ENCODE results near the gene OTOP2. TPM values are rescaled to one million over a fixed set of nuclear protein-coding genes. Genes with fewer than 3 reads are reported as not detected.

OTOP2 gene
- total and polyA plus RNA-seq, 9 of the 15 experiments (the other 6 are each of a cell fraction or from before 2014, with no cell fraction given), result 0.04 to 0.36 (median 0.14) TPM; not detected in 1

GRCh38 chr17:74877592-74878548 lies 46.2 kb upstream of the OTOP2 start:
- in situ Hi-C loops (cut with MboI), result no loop called here
- H3K9me3 ChIP-seq (replicated peaks; ENCODE audit: control insufficient read depth, insufficient read depth, low read depth, low read length), result no peaks in the 10 kb centered on the region
- H3K4me2 ChIP-seq (ENCODE audit: insufficient read depth, low read length), result peak overlapping the region; percentile 53
- TF ChIP-seq ZNF551 (CRISPR knock-in tag; IDR thresholded peaks at IDR 0.05) (no peak), TFAP4 (CRISPR knock-in tag; IDR thresholded peaks at IDR 0.05; ENCODE audit: borderline replicate concordance) (peak; percentile 61; the same call in 1 of the 2 replicates), ZFX (CRISPR knock-in tag; IDR thresholded peaks at IDR 0.05) (peak; percentile 51; the same call in 1 of the 2 replicates), JUND (IDR thresholded peaks at IDR 0.05; ENCODE audit: borderline replicate concordance, low read depth, low read length) (peak; percentile 12; the same call in 1 of the 2 replicates), JUND (tag; IDR thresholded peaks at IDR 0.05; ENCODE audit: borderline replicate concordance, low read depth, low read length) (no peak), HNRNPH1 (optimal IDR thresholded peaks at IDR 0.05; ENCODE audit: low read depth, low read length) (no peak), DACH1 (IDR thresholded peaks at IDR 0.05; ENCODE audit: partially characterized antibody) (no peak), NR4A1 (CRISPR knock-in tag; IDR thresholded peaks at IDR 0.05) (no peak), NR4A1 (tag; IDR thresholded peaks at IDR 0.05) (0 out of 2 replicates have a peak, but pooled peaks have one; percentile 33), HDGF (IDR thresholded peaks at IDR 0.05) (0 out of 2 replicates have a peak, but pooled peaks have one; percentile 62), RFX1 (IDR thresholded peaks at IDR 0.05) (peak; percentile 31; the same call in 1 of the 2 replicates), KDM4B (IDR thresholded peaks at IDR 0.05; ENCODE audit: borderline replicate concordance in 2 of 2, low read depth in 1 of 2) (0 out of 4 replicates have a peak, but pooled peaks of 1 of the 2 experiments have one; percentile 3), ID3 (CRISPR knock-in tag; IDR thresholded peaks at IDR 0.05) (no peak), ID3 (tag; IDR thresholded peaks at IDR 0.05) (0 out of 2 replicates have a peak, but pooled peaks have one; percentile 37), PRMT5 (CRISPR knock-in tag; IDR thresholded peaks at IDR 0.05) (no peak), TCF7L2 (IDR thresholded peaks at IDR 0.05; ENCODE audit: low read depth, low read length) (no peak)
- TF ChIP-seq, protein P1, sequence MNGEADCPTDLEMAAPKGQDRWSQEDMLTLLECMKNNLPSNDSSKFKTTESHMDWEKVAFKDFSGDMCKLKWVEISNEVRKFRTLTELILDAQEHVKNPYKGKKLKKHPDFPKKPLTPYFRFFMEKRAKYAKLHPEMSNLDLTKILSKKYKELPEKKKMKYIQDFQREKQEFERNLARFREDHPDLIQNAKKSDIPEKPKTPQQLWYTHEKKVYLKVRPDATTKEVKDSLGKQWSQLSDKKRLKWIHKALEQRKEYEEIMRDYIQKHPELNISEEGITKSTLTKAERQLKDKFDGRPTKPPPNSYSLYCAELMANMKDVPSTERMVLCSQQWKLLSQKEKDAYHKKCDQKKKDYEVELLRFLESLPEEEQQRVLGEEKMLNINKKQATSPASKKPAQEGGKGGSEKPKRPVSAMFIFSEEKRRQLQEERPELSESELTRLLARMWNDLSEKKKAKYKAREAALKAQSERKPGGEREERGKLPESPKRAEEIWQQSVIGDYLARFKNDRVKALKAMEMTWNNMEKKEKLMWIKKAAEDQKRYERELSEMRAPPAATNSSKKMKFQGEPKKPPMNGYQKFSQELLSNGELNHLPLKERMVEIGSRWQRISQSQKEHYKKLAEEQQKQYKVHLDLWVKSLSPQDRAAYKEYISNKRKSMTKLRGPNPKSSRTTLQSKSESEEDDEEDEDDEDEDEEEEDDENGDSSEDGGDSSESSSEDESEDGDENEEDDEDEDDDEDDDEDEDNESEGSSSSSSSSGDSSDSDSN (IDR thresholded peaks at IDR 0.05; ENCODE audit: borderline replicate concordance in 1 of 2, low read depth in 2 of 2, low read length in 2 of 2), result no peak

More at GRCh38 chr17:74877592-74878548, 46.2 kb upstream of the OTOP2 start:
- ChIA-PET CTCF (ENCODE audit: low intra/inter-chr PET ratio) (no interaction called here), POLR2A (interaction anchor here (0.6 to 2.7 kb wide), 11 partner anchors 8 to 298 kb away, joined by 3 to 7 read pairs (median 3); no protein-coding TSS in a partner anchor)
- WGBS (ENCODE audit: insufficient coverage, low coverage, missing lambda C conversion rate), result 16% methylated on average over 17 of the region's 19 CpGs
- H3K27me3 ChIP-seq (ENCODE audit: control insufficient read depth in 2 of 2, insufficient read depth in 2 of 2, low read length in 2 of 2), result no peaks in the 10 kb centered on the region
- peak overlapping the region; percentile 40 to 88 for H3K9ac ChIP-seq (ENCODE audit: insufficient read depth in 1 of 2, low read depth in 2 of 2, low read length in 2 of 2)
- ATAC-seq (peak; percentile 62), DNase-seq (ENCODE audit: extremely low read depth in 1 of 4, low spot score in 3 of 4) (peak; percentile 72 to 85 (median 79)), FAIRE-seq (peak; percentile 77)
- no peaks in the 10 kb centered on the region for H4K20me1 ChIP-seq (replicated peaks; ENCODE audit: control insufficient read depth, insufficient read depth, low read length)
- peak overlapping the region; percentile 75 for H3K27ac ChIP-seq (ENCODE audit: extremely low read depth, low read depth, low read length)
- BruUV-seq (replicated peaks), result no TSS peak
- H2AFZ ChIP-seq (ENCODE audit: low read depth, low read length), result peak overlapping the region; percentile 84
- intact Hi-C loops (cut with micrococcal nuclease), result loop anchor here (10.0 kb wide), 1 partner anchor 157 kb away; no protein-coding TSS in a partner anchor
- H3K4me3 ChIP-seq, result no peak overlapping the region
- no peaks in the 10 kb centered on the region for H3K9me1 ChIP-seq (ENCODE audit: control insufficient read depth, insufficient read depth, low read length)
- peaks cover 3% of the 10 kb centered on the region; the same call in 2 of the 3 replicates for H3K79me2 ChIP-seq (ENCODE audit: control insufficient read depth, insufficient read depth, low read length)
- H3K36me3 ChIP-seq (ENCODE audit: control insufficient read depth, insufficient read depth, low read length), result no peaks in the 10 kb centered on the region
- peaks cover 45 to 46% of the 10 kb centered on the region in 2 experiments for H3K4me1 ChIP-seq (replicated peaks in 1 of 2; ENCODE audit: control insufficient read depth in 2 of 2, insufficient read depth in 2 of 2, low read length in 2 of 2)
